ENCODE data around the gene NLRP12.
A peak's percentile ranks its signal among the peaks of the same experiment; 100 is the strongest.

The NLRP12 gene

GRCh38 chr19:53818756-53819155 lies 5.4 kb downstream of the NLRP12 start:
- no peak for DNase-seq (ENCODE audit: low read depth in 1 of 2, low spot score in 1 of 2)
- Histone ChIP-seq H3K27ac (replicated peaks) (no peak overlapping the region), H3K4me3 (replicated peaks; ENCODE audit: insufficient read depth, low read length) (no peak overlapping the region), H3K27me3 (ENCODE audit: insufficient read depth, poor library complexity, severe bottlenecking) (no peaks in the 10 kb centered on the region)
- TF ChIP-seq, protein P1, sequence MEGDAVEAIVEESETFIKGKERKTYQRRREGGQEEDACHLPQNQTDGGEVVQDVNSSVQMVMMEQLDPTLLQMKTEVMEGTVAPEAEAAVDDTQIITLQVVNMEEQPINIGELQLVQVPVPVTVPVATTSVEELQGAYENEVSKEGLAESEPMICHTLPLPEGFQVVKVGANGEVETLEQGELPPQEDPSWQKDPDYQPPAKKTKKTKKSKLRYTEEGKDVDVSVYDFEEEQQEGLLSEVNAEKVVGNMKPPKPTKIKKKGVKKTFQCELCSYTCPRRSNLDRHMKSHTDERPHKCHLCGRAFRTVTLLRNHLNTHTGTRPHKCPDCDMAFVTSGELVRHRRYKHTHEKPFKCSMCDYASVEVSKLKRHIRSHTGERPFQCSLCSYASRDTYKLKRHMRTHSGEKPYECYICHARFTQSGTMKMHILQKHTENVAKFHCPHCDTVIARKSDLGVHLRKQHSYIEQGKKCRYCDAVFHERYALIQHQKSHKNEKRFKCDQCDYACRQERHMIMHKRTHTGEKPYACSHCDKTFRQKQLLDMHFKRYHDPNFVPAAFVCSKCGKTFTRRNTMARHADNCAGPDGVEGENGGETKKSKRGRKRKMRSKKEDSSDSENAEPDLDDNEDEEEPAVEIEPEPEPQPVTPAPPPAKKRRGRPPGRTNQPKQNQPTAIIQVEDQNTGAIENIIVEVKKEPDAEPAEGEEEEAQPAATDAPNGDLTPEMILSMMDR (IDR thresholded peaks at IDR 0.05; ENCODE audit: insufficient read depth, low read length), result no peak
- TF ChIP-seq GABPA (IDR thresholded peaks at IDR 0.05; ENCODE audit: low read depth) (no peak), REST (IDR thresholded peaks at IDR 0.05; ENCODE audit: insufficient replicate concordance, low read depth) (no peak), SPI1 (IDR thresholded peaks at IDR 0.05; ENCODE audit: borderline replicate concordance, low read depth) (no peak), POLR2AphosphoS5 (IDR thresholded peaks at IDR 0.05; ENCODE audit: low read depth) (no peak)

- H3K27ac ChIP-seq (replicated peaks), result no peak overlapping the region
- TF ChIP-seq SPI1 (IDR thresholded peaks at IDR 0.05; ENCODE audit: borderline replicate concordance, low read depth), result no peak
- no peak for TF ChIP-seq POLR2AphosphoS5 (IDR thresholded peaks at IDR 0.05; ENCODE audit: low read depth)
- no peak for TF ChIP-seq REST (IDR thresholded peaks at IDR 0.05; ENCODE audit: insufficient replicate concordance, low read depth)
- TF ChIP-seq, protein P1 (IDR thresholded peaks at IDR 0.05; ENCODE audit: insufficient read depth, low read length), result no peak
- no peak for TF ChIP-seq GABPA (IDR thresholded peaks at IDR 0.05; ENCODE audit: low read depth)
- H3K27me3 ChIP-seq (ENCODE audit: insufficient read depth, poor library complexity, severe bottlenecking), result no peaks in the 10 kb centered on the region
- DNase-seq (ENCODE audit: low read depth in 1 of 2, low spot score in 1 of 2), result no peak
- no peak overlapping the region for H3K4me3 ChIP-seq (replicated peaks; ENCODE audit: insufficient read depth, low read length)
These were observed 10.1 kb downstream of the NLRP12 start for GRCh38 chr19:53813996-53814395.

GRCh38 chr19:53812335-53812734 lies 11.8 kb downstream of the NLRP12 start:
- H3K27ac ChIP-seq (replicated peaks), result no peak overlapping the region
- TF ChIP-seq, protein P1 (IDR thresholded peaks at IDR 0.05; ENCODE audit: insufficient read depth, low read length), result peak; percentile 19
- no peak for TF ChIP-seq SPI1 (IDR thresholded peaks at IDR 0.05; ENCODE audit: borderline replicate concordance, low read depth)
- TF ChIP-seq POLR2AphosphoS5 (IDR thresholded peaks at IDR 0.05; ENCODE audit: low read depth), result no peak
- no peak overlapping the region for H3K4me3 ChIP-seq (replicated peaks; ENCODE audit: insufficient read depth, low read length)
- no peak for DNase-seq (ENCODE audit: low read depth in 1 of 2, low spot score in 1 of 2)
- H3K27me3 ChIP-seq (ENCODE audit: insufficient read depth, poor library complexity, severe bottlenecking), result no peaks in the 10 kb centered on the region

- no peak for DNase-seq (ENCODE audit: low read depth in 1 of 2, low spot score in 1 of 2)
- no peak overlapping the region for H3K27ac ChIP-seq (replicated peaks)
- H3K4me3 ChIP-seq (replicated peaks; ENCODE audit: insufficient read depth, low read length), result no peak overlapping the region
- no peaks in the 10 kb centered on the region for H3K27me3 ChIP-seq (ENCODE audit: insufficient read depth, poor library complexity, severe bottlenecking)
- TF ChIP-seq REST (IDR thresholded peaks at IDR 0.05; ENCODE audit: insufficient replicate concordance, low read depth), result no peak
- no peak for TF ChIP-seq POLR2AphosphoS5 (IDR thresholded peaks at IDR 0.05; ENCODE audit: low read depth)
- TF ChIP-seq GABPA (IDR thresholded peaks at IDR 0.05; ENCODE audit: low read depth), result no peak
- no peak for TF ChIP-seq SPI1 (IDR thresholded peaks at IDR 0.05; ENCODE audit: borderline replicate concordance, low read depth)
- TF ChIP-seq, protein P1 (IDR thresholded peaks at IDR 0.05; ENCODE audit: insufficient read depth, low read length), result no peak
These were observed 13.2 kb downstream of the NLRP12 start for GRCh38 chr19:53810891-53811290.

Measured in HL-60 (cell line).